ENCODE results near the gene NEK10.

NEK10 gene

DNA sequence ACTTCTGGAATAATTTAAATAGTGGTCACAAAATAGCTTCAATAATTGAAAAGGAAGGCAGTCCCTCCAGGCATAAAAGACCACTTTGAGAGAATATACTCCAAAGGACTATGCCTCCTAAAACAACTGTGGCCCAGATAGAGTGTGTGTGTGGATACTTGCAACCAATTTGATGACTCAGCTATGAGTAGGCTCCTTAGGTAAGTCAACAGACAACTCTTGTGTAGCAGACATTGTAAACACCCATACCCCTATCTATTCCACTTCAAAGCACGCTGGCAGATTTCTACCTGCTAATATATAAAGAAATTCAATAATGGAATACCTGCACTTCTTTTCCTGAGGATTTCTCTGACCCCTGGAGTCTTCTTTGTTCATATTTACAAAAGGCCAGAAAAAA, 254.5 kb downstream of the NEK10 start:
- DNase-seq (ENCODE audit: low read depth, low spot score) = peak; percentile 23
- H3K4me3 ChIP-seq (ENCODE audit: low read depth, low read length) = no peak overlapping the region
- in situ Hi-C loops (cut with HindIII; ENCODE audit: low sequenced_read_pairs) = no loop called here
- TF ChIP-seq, protein P1, sequence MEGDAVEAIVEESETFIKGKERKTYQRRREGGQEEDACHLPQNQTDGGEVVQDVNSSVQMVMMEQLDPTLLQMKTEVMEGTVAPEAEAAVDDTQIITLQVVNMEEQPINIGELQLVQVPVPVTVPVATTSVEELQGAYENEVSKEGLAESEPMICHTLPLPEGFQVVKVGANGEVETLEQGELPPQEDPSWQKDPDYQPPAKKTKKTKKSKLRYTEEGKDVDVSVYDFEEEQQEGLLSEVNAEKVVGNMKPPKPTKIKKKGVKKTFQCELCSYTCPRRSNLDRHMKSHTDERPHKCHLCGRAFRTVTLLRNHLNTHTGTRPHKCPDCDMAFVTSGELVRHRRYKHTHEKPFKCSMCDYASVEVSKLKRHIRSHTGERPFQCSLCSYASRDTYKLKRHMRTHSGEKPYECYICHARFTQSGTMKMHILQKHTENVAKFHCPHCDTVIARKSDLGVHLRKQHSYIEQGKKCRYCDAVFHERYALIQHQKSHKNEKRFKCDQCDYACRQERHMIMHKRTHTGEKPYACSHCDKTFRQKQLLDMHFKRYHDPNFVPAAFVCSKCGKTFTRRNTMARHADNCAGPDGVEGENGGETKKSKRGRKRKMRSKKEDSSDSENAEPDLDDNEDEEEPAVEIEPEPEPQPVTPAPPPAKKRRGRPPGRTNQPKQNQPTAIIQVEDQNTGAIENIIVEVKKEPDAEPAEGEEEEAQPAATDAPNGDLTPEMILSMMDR (IDR thresholded peaks at IDR 0.05; ENCODE audit: low read depth, low read length) = no peak

DNA sequence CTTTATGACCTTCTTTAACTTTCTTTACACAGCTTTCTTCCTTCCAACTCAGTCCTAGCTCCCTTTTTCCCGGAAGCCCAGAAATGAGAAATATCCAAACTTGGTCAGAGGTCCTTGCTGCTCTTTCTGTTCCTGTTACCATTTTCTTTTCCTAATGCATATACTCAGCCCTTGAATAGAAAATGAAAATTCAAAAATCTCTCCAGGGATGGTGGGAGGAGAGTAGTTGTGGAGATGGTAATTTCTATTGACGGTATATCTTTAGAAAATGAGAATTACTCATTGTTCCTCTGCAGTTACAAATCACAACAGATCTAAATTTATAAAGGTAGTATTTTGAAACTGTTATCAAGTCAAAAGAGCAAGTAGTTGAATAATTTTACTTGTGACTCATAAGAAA, 255.1 kb downstream of the NEK10 start:
- DNase-seq (ENCODE audit: low read depth, low spot score) = no peak
- in situ Hi-C loops (cut with HindIII; ENCODE audit: low sequenced_read_pairs) = no loop called here

DNA sequence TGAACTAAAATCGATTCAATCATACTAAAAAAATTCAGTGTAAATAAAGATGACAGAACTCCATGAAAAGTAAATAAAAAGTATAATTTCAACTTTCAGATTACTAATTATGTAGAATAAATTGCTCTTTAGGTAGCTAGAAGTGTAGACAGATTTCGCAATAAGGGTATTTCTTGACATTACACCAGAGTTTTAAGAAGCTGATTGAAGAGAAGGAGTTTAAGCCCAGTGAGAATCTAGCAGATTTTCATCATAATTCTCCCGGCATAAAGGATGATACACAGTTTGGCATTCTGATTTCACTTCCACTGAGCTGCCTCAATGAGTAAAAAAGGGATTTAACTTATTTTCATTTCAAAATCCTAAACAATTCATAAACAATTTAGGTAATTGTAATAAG, 259.2 kb downstream of the NEK10 start:
- TF ChIP-seq, protein P1 (IDR thresholded peaks at IDR 0.05; ENCODE audit: low read depth, low read length) = no peak

More for the DNA sequence above, 255.1 kb downstream of the NEK10 start:
- TF ChIP-seq, protein P1 (IDR thresholded peaks at IDR 0.05; ENCODE audit: low read depth, low read length) = no peak
- no peak overlapping the region for H3K4me3 ChIP-seq (ENCODE audit: low read depth, low read length)

DNA sequence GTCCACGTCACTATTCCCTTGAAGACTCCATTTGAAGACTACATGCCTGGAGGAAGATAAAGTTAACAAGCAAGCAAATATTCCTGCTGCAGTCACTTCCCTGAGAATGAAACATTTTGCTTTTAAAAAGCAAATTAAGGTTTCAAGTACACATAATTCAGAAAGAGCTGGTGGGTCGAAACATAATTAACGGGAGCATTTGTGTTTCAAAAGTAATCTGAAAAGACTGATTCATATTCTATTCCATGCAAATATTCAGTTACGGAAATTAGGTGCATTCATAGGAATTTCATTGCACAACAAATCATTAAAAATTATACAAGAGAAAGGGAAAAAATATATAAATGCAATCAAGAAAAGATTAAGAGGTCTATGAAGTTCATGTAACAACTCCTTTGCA, 260.9 kb downstream of the NEK10 start:
- no peak overlapping the region for H3K4me3 ChIP-seq (ENCODE audit: low read depth, low read length)
- TF ChIP-seq, protein P1 (IDR thresholded peaks at IDR 0.05; ENCODE audit: low read depth, low read length) = no peak
- no peak for DNase-seq (ENCODE audit: low read depth, low spot score)
- in situ Hi-C loops (cut with HindIII; ENCODE audit: low sequenced_read_pairs) = no loop called here

More for the DNA sequence above, 259.2 kb downstream of the NEK10 start:
- DNase-seq (ENCODE audit: low read depth, low spot score) = no peak
- in situ Hi-C loops (cut with HindIII; ENCODE audit: low sequenced_read_pairs) = no loop called here
- no peak overlapping the region for H3K4me3 ChIP-seq (ENCODE audit: low read depth, low read length)

DNA sequence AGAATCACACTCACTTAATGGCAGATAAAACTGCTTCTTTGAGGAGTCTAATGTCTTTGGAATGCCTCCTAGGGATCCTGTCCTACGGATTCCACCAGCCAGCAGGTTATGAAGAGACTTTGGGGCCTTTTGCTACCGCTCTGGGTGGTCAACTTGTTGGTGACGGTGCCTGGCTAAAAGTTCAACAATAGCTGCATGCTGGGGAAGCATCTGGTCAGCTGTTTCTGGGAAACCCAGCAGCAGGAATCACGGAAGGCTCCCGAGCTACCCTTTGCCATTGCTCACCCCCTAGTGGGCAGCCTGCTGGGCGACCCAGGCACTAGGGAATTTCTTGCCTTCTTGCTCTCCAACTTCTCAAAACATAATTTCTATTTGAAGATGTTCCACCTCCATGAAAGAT, 263.3 kb downstream of the NEK10 start:
- H3K4me3 ChIP-seq (ENCODE audit: low read depth, low read length) = no peak overlapping the region
- DNase-seq (ENCODE audit: low read depth, low spot score) = peak; percentile 5
- TF ChIP-seq, protein P1 (IDR thresholded peaks at IDR 0.05; ENCODE audit: low read depth, low read length) = no peak
- in situ Hi-C loops (cut with HindIII; ENCODE audit: low sequenced_read_pairs) = no loop called here

DNA sequence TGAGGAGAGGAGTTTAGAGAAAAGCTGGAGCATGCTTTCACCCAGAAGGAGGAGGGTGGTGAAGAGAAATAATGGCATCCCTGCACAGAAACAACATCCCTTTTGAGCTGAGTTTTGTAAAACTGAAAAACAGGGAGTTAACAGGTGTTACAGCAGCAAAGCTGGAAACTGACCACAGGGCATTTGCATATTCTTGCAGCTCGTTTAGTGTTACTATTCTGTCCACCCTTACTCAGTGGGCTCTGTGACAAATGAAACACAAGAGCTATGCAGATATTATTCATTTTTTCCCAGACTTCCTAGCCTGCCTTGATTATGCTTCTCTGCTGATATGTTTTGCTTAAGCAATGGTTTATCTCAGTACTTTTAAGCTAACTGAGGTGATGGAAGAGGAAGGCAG, 272.0 kb downstream of the NEK10 start:
- in situ Hi-C loops (cut with HindIII; ENCODE audit: low sequenced_read_pairs) = no loop called here
- TF ChIP-seq, protein P1 (IDR thresholded peaks at IDR 0.05; ENCODE audit: low read depth, low read length) = no peak
- DNase-seq (ENCODE audit: low read depth, low spot score) = no peak
- H3K4me3 ChIP-seq (ENCODE audit: low read depth, low read length) = no peak overlapping the region

Measured in astrocyte of the spinal cord (primary cell).